Immature natural killer cell (primary cell): Measurements from ENCODE around the gene CYTL1. TPM values are rescaled to one million over a fixed set of nuclear protein-coding genes. Genes with fewer than 3 reads are reported as not detected.
A peak's percentile ranks its signal among the peaks of the same experiment; 100 is the strongest.

Source experiments
- DNase-seq, 3 donors: peaks; one replicate each; pipeline ENCODE4 v3.0.0; 2022; ENCODE audit warnings: mixed read lengths in 1 of 3
- H3K27ac Mint-ChIP-seq, 6 donors: one replicate each; pipeline ENCODE4 v1.8.0; 2020; ENCODE audit warnings: mixed read lengths in 6 of 6, mild to moderate bottlenecking in 5 of 6, inconsistent platforms in 4 of 6, moderate library complexity in 3 of 6
- H3K27me3 Mint-ChIP-seq, 3 donors: one replicate each; pipeline ENCODE4 v1.8.0; 2020 to 2021; ENCODE audit warnings: low read depth in 3 of 3, mild to moderate bottlenecking in 3 of 3, mixed read lengths in 3 of 3, moderate library complexity in 3 of 3, inconsistent platforms in 1 of 3
- H3K36me3 Mint-ChIP-seq, 3 donors: one replicate each; pipeline ENCODE4 v1.8.0; 2020; ENCODE audit warnings: mixed read lengths in 3 of 3, inconsistent platforms in 2 of 3, mild to moderate bottlenecking in 2 of 3
- H3K4me1 Mint-ChIP-seq, 2 donors: one replicate each; pipeline ENCODE4 v1.8.0; 2020; ENCODE audit warnings: inconsistent platforms in 2 of 2, mild to moderate bottlenecking in 2 of 2, mixed read lengths in 2 of 2, moderate library complexity in 1 of 2
- H3K4me3 Mint-ChIP-seq, 5 donors: one replicate each; pipeline ENCODE4 v1.8.0; 2020; ENCODE audit warnings: mild to moderate bottlenecking in 5 of 5, mixed read lengths in 5 of 5, inconsistent platforms in 3 of 5, moderate library complexity in 3 of 5
- H3K9me3 Mint-ChIP-seq, 6 donors: one replicate each; pipeline ENCODE4 v1.8.0; 2020; ENCODE audit warnings: mild to moderate bottlenecking in 6 of 6, mixed read lengths in 6 of 6, inconsistent platforms in 4 of 6, moderate library complexity in 3 of 6
- polyA plus RNA-seq, 3 donors: library from polyadenylated mRNA; unstranded; fragments of 300-500 nt; fragmentation: Illumina TruSeq; gene quantifications; one replicate each; pipeline ENCODE4 v1.2.3, GENCODE V29; 2021

Gene CYTL1
- polyA plus RNA-seq, 3 donors from 2014 or later, result 0.91 to 13.5 (median 3.4) TPM

DNA sequence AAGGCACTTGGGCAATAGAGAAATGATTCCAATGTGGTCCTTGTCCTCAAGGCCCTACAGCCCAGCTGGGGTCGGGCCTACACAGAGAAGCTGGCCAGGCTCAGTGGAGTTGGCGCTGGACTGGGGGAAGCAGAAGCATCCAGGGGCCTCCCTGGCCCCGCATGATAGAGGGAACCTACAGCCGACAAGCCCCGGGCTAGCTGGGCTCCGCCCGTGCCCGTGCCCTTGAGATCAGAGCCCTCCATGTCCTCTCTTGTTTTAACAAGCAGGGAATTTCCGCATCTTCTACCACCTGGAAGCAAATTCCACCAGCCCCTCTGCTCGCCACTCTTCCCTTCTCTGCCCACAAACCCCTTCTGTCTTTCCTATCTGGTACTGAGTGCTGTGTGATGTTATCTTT, 31.6 kb downstream of the CYTL1 start:
- DNase-seq, result no peak
- H3K36me3 Mint-ChIP-seq, result no peaks in the 10 kb centered on the region
- no peaks in the 10 kb centered on the region for H3K9me3 Mint-ChIP-seq
- no peak overlapping the region for H3K4me3 Mint-ChIP-seq
- peaks cover 21 to 22% of the 10 kb centered on the region in 2 donors for H3K4me1 Mint-ChIP-seq
- no peak overlapping the region for H3K27ac Mint-ChIP-seq
- peaks cover 0 to 14% (median 4%) of the 10 kb centered on the region in 3 donors for H3K27me3 Mint-ChIP-seq

DNA sequence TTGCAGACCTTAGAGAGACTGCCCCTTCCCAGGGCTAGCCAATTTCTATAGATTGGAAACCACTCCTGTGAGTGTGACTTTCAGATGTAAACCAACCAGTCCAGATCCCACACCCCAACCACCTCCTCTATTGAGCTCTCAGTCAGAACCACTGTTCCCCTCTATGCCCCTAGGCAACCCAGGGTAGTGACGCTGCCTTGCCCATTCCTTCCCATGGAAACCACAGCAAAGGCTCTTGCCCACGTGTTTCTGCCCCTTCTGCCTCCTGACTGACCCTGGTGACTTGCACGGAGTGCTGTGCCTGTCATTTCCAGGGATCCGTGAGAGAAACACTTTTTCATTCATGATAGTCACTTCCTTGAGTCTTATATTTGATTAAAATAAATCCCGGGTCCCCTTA, 32.4 kb downstream of the CYTL1 start:
- no peak overlapping the region for H3K4me3 Mint-ChIP-seq
- peaks cover 0 to 4% (median 0%) of the 10 kb centered on the region in 3 donors for H3K36me3 Mint-ChIP-seq
- H3K9me3 Mint-ChIP-seq, result peaks cover 0 to 1% (median 0%) of the 10 kb centered on the region in 6 donors
- H3K27me3 Mint-ChIP-seq, result peaks cover 0 to 16% (median 4%) of the 10 kb centered on the region in 3 donors
- DNase-seq, result no peak
- H3K4me1 Mint-ChIP-seq, result peaks cover 19% of the 10 kb centered on the region in 2 donors
- peak overlapping the region in 3 of 6 donors; percentile 46 to 71 (median 57) for H3K27ac Mint-ChIP-seq

GRCh38 chr4:4985844-4986243, 33.4 kb downstream of the CYTL1 start:
- H3K36me3 Mint-ChIP-seq, result peaks cover 0 to 4% (median 0%) of the 10 kb centered on the region in 3 donors
- H3K9me3 Mint-ChIP-seq, result peaks cover 0 to 1% (median 0%) of the 10 kb centered on the region in 6 donors
- H3K4me1 Mint-ChIP-seq, result peaks cover 9% of the 10 kb centered on the region in 2 donors
- peaks cover 0 to 11% (median 4%) of the 10 kb centered on the region in 3 donors for H3K27me3 Mint-ChIP-seq
- H3K27ac Mint-ChIP-seq, result no peak overlapping the region
- DNase-seq, result no peak
- no peak overlapping the region for H3K4me3 Mint-ChIP-seq

DNA sequence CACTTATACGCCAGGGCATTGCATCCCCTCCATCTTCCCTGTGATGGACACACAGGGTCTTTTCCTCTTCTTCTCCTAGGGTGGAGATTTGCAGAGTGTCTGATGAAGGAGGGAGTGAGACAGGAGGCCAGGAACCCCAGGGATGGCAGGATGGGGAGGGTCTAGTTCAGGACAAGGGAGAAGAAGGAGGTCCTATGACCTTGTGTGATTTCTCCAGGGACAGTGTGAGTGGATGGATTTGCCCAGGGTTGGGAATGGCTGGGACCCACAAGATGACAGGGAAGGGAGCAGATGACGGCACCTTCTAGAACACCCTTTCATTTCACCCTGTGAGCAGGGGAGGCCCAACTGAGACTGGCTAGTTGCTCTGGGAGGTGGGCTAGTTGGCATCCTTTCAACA, 34.2 kb downstream of the CYTL1 start:
- Mint-ChIP-seq H3K36me3 (peaks cover 0 to 4% (median 0%) of the 10 kb centered on the region in 3 donors), H3K9me3 (peaks cover 0 to 1% (median 0%) of the 10 kb centered on the region in 6 donors), H3K4me1 (peaks cover 1% of the 10 kb centered on the region in 2 donors), H3K4me3 (no peak overlapping the region), H3K27ac (peak overlapping the region in 1 of 6 donors; percentile 53), H3K27me3 (peaks cover 0 to 5% (median 3%) of the 10 kb centered on the region in 3 donors)
- DNase-seq, result no peak

- no peak overlapping the region for H3K4me3 Mint-ChIP-seq
- peaks cover 0 to 5% (median 3%) of the 10 kb centered on the region in 3 donors for H3K27me3 Mint-ChIP-seq
These were observed 35.1 kb downstream of the CYTL1 start for GRCh38 chr4:4984186-4984585.

DNA sequence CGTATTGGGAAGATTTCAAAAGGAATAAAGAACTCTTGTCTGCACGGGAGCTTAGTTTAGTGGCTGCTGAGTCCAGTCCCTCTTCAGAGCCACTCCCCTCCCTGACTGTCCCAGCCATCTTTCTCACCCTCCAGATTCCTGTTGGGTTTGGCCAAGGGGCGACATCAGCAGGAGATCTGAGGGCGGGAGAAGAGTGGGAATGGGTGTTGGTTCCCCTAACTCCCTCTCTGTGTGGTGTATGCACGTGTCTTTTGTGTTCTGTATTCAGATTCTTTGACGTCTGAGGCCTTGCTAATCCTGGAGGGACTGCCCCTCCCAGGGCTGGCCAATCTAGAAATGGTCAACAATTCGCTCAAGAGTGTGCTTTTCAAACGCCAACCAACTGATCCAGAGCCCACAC, 37.4 kb downstream of the CYTL1 start:
- Mint-ChIP-seq H3K4me3 (no peak overlapping the region), H3K27me3 (peaks cover 2 to 8% (median 3%) of the 10 kb centered on the region in 3 donors), H3K9me3 (peaks cover 0 to 2% (median under 1%) of the 10 kb centered on the region in 6 donors), H3K27ac (peak overlapping the region in 1 of 6 donors; percentile 39), H3K4me1 (no peaks in the 10 kb centered on the region), H3K36me3 (peaks cover 0 to 7% (median 0%) of the 10 kb centered on the region in 3 donors)
- no peak for DNase-seq

More at GRCh38 chr4:4984186-4984585, 35.1 kb downstream of the CYTL1 start:
- no peak for DNase-seq
- peaks cover 0 to 4% (median 0%) of the 10 kb centered on the region in 3 donors for H3K36me3 Mint-ChIP-seq
- H3K4me1 Mint-ChIP-seq, result no peaks in the 10 kb centered on the region
- H3K27ac Mint-ChIP-seq, result no peak overlapping the region
- peaks cover 0 to 1% (median 0%) of the 10 kb centered on the region in 6 donors for H3K9me3 Mint-ChIP-seq

DNA sequence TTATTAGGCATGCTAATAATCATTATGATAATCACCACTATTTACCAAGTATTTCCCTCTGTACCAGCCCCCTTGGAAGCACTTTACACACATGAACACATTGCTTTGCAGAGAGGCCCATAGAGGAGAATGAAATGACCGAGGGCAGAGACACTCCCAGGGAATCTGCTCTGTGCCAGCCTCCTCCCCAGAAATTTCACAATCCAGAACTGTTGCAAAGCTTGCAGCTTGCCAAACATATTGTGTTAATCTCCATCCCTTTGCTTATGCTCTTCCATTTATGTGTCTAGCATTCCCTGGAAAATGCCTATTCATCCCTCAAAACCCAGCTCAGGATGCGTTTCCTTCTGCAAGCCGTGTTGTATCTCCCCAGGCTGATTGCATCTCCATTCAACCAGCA, 37.8 kb downstream of the CYTL1 start:
- peaks cover 0 to 5% (median under 1%) of the 10 kb centered on the region in 6 donors for H3K9me3 Mint-ChIP-seq
- no peak for DNase-seq
- no peaks in the 10 kb centered on the region for H3K4me1 Mint-ChIP-seq
- H3K27me3 Mint-ChIP-seq, result peaks cover 2 to 8% (median 3%) of the 10 kb centered on the region in 3 donors
- no peak overlapping the region for H3K4me3 Mint-ChIP-seq
- H3K27ac Mint-ChIP-seq, result no peak overlapping the region
- peaks cover 0 to 7% (median 0%) of the 10 kb centered on the region in 3 donors for H3K36me3 Mint-ChIP-seq

DNA sequence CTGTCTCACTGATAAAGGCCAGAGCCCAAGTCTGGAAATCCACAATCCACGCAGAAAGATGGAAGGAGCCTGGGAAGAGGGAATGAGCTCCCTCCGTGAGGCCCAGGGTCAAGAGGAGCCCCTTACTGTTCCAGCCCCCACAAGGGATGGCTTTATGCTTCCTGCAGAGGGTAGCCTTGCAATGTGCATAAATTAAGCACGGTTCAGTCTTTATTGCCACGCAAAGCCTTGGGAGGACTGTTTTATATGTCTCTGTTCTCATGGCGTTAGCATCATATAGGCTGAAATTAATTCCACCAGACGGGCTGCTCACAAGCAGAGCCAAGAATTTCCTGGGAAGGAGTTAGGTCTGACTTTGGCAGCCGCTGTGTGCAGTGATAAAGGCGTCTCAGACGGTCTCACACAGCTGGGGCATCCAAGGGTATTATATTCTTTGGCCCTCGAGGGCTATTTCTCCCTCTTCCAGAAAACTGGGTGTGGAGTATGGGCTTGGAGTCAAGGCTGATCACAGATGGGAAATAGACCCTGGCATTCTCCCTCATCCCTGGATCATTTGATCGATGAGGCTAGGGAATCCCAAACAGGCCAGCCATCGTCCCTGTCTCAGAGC, 38.5 kb downstream of the CYTL1 start:
- H3K27me3 Mint-ChIP-seq, result peaks cover 2 to 9% (median 3%) of the 10 kb centered on the region in 3 donors
- no peak overlapping the region for H3K27ac Mint-ChIP-seq
- H3K36me3 Mint-ChIP-seq, result peaks cover 0 to 13% (median 0%) of the 10 kb centered on the region in 3 donors

DNA sequence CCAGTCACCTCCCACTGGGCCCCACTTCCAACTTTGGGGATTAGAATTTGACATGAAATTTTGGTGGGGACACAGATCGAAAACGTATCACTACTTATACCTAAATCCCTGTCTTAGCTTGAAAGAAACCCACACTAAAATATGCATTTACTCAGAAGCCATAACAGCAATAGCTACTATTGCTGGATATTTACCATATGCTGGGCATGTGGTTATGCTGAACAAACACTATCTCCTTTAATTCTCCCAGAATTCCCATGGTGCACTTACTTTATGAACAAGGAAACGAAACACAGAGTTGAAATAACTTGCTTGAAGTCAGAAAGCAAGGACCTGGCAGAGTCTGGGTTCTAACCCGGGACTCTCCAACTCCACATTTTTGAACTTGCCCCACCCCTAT, 39.3 kb downstream of the CYTL1 start:
- Mint-ChIP-seq H3K27me3 (peaks cover 2 to 10% (median 3%) of the 10 kb centered on the region in 3 donors), H3K4me3 (no peak overlapping the region), H3K36me3 (peaks cover 0 to 16% (median 0%) of the 10 kb centered on the region in 3 donors), H3K4me1 (no peaks in the 10 kb centered on the region), H3K27ac (no peak overlapping the region), H3K9me3 (peaks cover 0 to 12% (median 8%) of the 10 kb centered on the region in 6 donors)
- DNase-seq, result no peak

More for the DNA sequence above, 38.5 kb downstream of the CYTL1 start:
- H3K4me1 Mint-ChIP-seq, result no peaks in the 10 kb centered on the region
- H3K4me3 Mint-ChIP-seq, result no peak overlapping the region
- peaks cover 0 to 7% (median 2%) of the 10 kb centered on the region in 6 donors for H3K9me3 Mint-ChIP-seq
- DNase-seq, result no peak

DNA sequence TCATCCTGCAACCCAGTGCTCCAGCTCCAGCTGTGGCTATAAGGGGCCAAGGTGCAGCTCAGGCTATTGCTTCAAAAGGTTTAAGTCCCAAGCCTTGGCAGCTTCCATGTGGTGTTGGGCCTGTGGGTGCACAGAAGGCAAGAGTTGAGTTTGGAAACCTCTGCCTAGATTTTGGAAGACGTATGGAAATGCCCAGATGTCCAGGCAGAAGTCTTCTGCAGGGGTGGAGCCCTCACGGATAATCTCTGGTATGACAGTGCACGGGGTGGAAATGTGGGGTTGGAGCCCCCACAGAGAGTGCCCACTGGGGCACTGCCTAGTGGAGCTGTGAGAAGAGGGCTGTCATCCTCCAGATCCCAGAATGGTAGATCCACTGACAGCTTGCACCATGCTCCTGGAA, 44.5 kb downstream of the CYTL1 start:
- peaks cover 0 to 21% (median 12%) of the 10 kb centered on the region in 6 donors for H3K9me3 Mint-ChIP-seq
- no peak overlapping the region for H3K4me3 Mint-ChIP-seq
- H3K27ac Mint-ChIP-seq, result no peak overlapping the region
- peaks cover 0 to 18% (median 0%) of the 10 kb centered on the region in 3 donors for H3K36me3 Mint-ChIP-seq
- no peaks in the 10 kb centered on the region for H3K4me1 Mint-ChIP-seq
- no peak for DNase-seq
- peaks cover 0 to 9% (median 2%) of the 10 kb centered on the region in 3 donors for H3K27me3 Mint-ChIP-seq

- H3K9me3 Mint-ChIP-seq, result peaks cover 0 to 21% (median 11%) of the 10 kb centered on the region in 6 donors
- H3K36me3 Mint-ChIP-seq, result peaks cover 0 to 14% (median 0%) of the 10 kb centered on the region in 3 donors
- no peak overlapping the region for H3K4me3 Mint-ChIP-seq
- peaks cover 0 to 6% (median 2%) of the 10 kb centered on the region in 3 donors for H3K27me3 Mint-ChIP-seq
- no peak for DNase-seq
- no peak overlapping the region for H3K27ac Mint-ChIP-seq
- H3K4me1 Mint-ChIP-seq, result no peaks in the 10 kb centered on the region
These were observed 47.5 kb downstream of the CYTL1 start for GRCh38 chr4:4971796-4972195.

- H3K27me3 Mint-ChIP-seq, result peaks cover 0 to 4% (median 2%) of the 10 kb centered on the region in 3 donors
- DNase-seq, result no peak
- H3K36me3 Mint-ChIP-seq, result peaks cover 0 to 5% (median 0%) of the 10 kb centered on the region in 3 donors
- H3K27ac Mint-ChIP-seq, result no peak overlapping the region
- no peaks in the 10 kb centered on the region for H3K4me1 Mint-ChIP-seq
- H3K4me3 Mint-ChIP-seq, result no peak overlapping the region
- peaks cover 0 to 4% (median 3%) of the 10 kb centered on the region in 6 donors for H3K9me3 Mint-ChIP-seq
These were observed 50.0 kb downstream of the CYTL1 start for GRCh38 chr4:4969298-4969697.

DNA sequence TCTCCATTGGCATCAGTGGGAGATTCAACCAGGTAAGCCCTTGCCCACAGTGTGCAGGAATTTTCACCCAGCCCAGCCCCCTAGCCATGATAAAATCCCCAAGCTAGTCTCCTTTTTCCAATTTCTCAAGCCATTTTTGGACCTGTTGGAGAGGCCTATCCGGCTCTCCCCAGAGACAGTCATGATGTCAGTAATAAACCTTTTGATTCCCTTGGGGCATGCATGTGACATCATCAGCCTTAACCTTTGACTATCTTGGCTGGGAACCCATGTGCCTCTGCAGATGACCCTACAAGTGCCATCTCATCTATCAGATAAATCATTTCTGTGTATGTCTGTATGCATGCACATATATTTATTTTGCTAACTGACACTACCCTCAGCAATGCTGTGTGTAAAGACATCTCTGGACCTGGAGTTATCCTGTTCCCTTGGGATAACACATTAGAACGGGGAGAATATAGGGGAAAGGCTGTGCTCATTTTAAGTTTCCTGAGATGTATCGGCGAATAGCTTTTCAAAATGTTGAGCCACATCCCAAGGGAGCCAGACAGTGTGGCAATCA, 51.0 kb downstream of the CYTL1 start:
- Mint-ChIP-seq H3K27me3 (peaks cover 0 to 6% (median 2%) of the 10 kb centered on the region in 3 donors), H3K27ac (no peak overlapping the region), H3K9me3 (peaks cover 6 to 12% (median 9%) of the 10 kb centered on the region in 6 donors), H3K4me1 (no peaks in the 10 kb centered on the region), H3K4me3 (no peak overlapping the region), H3K36me3 (peaks cover 5 to 8% (median 7%) of the 10 kb centered on the region in 3 donors)
- no peak for DNase-seq
